GM19238 (cell line): ENCODE results near the gene CRACR2B.

Experiments used
- DNase-seq: peaks from one replicate; pipeline ENCODE4 v3.0.0; 2011; ENCODE audit warnings: low spot score; ENCODE audit not compliant: insufficient read length

The CRACR2B gene

GRCh38 chr11:853682-854448 is 26.1 kb downstream of the CRACR2B start:
- no peak for DNase-seq

- no peak for DNase-seq
These were observed 27.0 kb downstream of the CRACR2B start for GRCh38 chr11:854601-855329.

- no peak for DNase-seq
These were observed 27.6 kb downstream of the CRACR2B start for GRCh38 chr11:855330-855674.

GRCh38 chr11:855796-856195 is 28.1 kb downstream of the CRACR2B start:
- DNase-seq: no peak

- DNase-seq: no peak
These were observed 28.7 kb downstream of the CRACR2B start for GRCh38 chr11:856397-856796.

GRCh38 chr11:858053-858761 is 30.5 kb downstream of the CRACR2B start:
- no peak for DNase-seq

GRCh38 chr11:858762-859339 is 31.1 kb downstream of the CRACR2B start:
- DNase-seq: no peak

- DNase-seq: no peak
These were observed 31.8 kb downstream of the CRACR2B start for GRCh38 chr11:859394-860131.

- no peak for DNase-seq
These were observed 32.8 kb downstream of the CRACR2B start for GRCh38 chr11:860234-861104.

- no peak for DNase-seq
These were observed 33.4 kb downstream of the CRACR2B start for GRCh38 chr11:861105-861479.

- DNase-seq: no peak
These were observed 34.5 kb downstream of the CRACR2B start for GRCh38 chr11:862081-862661.

- no peak for DNase-seq
These were observed 34.9 kb downstream of the CRACR2B start for GRCh38 chr11:862696-863022.

- DNase-seq: no peak
These were observed 35.5 kb downstream of the CRACR2B start for GRCh38 chr11:863023-863909.

- DNase-seq: no peak
These were observed 36.5 kb downstream of the CRACR2B start for GRCh38 chr11:863910-864827.

GRCh38 chr11:864898-865297 is 37.2 kb downstream of the CRACR2B start:
- no peak for DNase-seq

- DNase-seq: no peak
These were observed 38.0 kb downstream of the CRACR2B start for GRCh38 chr11:865462-866430.

- DNase-seq: no peak
These were observed 38.8 kb downstream of the CRACR2B start for GRCh38 chr11:866481-866880.
